Measurements from ENCODE around the gene SCCPDH. TPM values are rescaled to one million over a fixed set of nuclear protein-coding genes. Genes with fewer than 3 reads are reported as not detected.
A peak's percentile ranks its signal among the peaks of the same experiment; 100 is the strongest.

Gene SCCPDH
- total and polyA plus RNA-seq, 3 donors from 2014 or later = 103 to 289 (median 132) TPM

DNA sequence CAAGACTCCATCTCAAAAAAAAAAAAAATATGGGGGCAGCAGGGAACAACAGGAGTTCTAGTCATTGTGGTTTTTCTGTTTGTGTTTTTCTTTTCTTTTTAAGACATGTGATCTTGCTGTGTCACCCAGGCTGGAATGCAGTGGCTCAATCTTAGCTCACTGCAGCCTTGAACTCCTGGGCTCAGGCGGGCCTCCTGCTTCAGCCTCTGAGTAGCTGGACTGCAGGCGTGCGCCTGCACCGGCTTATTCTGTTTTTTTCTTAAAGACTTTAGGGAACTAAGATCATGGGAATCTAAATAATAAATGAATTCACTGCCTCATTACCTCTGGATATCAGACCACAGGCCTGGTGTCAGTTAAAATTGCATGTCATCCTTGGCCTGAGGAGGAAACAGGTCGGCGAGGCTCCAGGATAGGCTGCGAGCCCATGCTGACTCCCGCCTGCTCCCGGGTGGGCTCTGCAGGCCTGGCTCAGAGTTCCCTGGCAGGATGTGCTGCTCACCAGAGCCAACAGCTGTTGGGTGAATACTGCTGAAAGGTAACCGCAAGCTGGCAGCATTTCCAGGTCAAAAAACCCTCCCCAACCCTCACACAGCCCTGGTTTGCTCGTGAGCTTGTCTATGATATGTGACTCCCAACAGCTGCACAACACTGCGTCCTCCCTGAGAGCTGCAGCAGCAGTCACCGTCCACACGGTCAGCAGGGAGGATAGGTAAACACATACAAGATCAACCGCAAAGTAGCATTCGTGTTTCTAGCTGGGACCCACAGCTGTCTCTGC, 58.1 kb downstream of the SCCPDH start:
- H3K4me1 ChIP-seq = peaks cover 8% of the 10 kb centered on the region
- no peaks in the 10 kb centered on the region for H3K27me3 ChIP-seq
- no peaks in the 10 kb centered on the region for H3K9me3 ChIP-seq
- WGBS, 2 donors = 41 to 48% methylated on average over 16 of the region's 16 CpGs
- peak; percentile 57 for DNase-seq
- H3K27ac ChIP-seq = peak overlapping the region; percentile 32 to 50
- no peak for TF ChIP-seq POLR2A (IDR thresholded peaks at IDR 0.05)
- TF ChIP-seq, protein P1, sequence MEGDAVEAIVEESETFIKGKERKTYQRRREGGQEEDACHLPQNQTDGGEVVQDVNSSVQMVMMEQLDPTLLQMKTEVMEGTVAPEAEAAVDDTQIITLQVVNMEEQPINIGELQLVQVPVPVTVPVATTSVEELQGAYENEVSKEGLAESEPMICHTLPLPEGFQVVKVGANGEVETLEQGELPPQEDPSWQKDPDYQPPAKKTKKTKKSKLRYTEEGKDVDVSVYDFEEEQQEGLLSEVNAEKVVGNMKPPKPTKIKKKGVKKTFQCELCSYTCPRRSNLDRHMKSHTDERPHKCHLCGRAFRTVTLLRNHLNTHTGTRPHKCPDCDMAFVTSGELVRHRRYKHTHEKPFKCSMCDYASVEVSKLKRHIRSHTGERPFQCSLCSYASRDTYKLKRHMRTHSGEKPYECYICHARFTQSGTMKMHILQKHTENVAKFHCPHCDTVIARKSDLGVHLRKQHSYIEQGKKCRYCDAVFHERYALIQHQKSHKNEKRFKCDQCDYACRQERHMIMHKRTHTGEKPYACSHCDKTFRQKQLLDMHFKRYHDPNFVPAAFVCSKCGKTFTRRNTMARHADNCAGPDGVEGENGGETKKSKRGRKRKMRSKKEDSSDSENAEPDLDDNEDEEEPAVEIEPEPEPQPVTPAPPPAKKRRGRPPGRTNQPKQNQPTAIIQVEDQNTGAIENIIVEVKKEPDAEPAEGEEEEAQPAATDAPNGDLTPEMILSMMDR (IDR thresholded peaks at IDR 0.05) = no peak
- intact Hi-C loops (cut with DNase I; ENCODE audit: low total_unique reads) = no loop called here
- H3K4me3 ChIP-seq = no peak overlapping the region
- H3K36me3 ChIP-seq (ENCODE audit: low read depth, missing control alignments) = no peaks in the 10 kb centered on the region

DNA sequence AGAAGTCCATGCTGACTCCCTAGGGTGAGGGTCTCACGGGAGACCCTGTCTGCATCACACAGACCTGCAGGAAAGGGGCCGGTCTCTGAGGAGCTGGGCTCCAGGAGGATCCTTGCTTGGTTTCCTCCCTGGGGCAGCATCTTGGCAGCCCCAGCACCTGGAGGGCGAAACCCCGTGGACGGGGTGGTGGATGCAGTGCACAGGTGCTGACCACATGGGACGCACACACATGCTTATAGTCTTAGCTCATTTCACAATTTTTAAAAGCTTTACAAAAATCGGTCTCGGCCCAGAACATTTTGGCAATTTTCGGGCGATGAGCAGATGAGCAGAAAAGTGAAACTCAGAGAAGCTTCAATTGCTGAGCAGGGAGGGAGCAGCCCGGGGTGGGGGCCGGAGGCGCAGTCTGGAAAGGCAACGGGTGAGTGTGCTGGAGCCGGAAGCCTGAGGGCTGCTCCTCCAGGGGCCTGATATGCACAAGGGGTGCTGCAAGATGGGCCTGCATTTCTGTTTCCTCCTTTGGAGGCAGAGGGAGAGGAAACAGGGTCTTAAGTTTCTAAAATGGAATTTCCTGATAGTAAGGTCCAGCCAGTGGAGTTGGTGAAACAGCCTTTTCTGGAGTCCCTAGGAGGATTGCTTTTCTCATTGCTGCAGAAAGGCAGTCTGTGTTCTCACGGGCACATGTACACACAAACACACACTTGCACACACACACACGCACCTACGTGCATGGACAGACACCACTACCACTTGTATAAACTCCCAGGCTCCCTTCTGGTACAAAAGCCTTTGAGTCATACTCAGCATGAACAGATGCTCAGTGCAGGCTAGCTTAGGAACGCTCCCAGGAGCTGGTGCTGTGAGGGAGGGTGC, 60.6 kb downstream of the SCCPDH start:
- no peaks in the 10 kb centered on the region for H3K9me3 ChIP-seq
- no peak overlapping the region for H3K27ac ChIP-seq
- no peak for DNase-seq
- no peaks in the 10 kb centered on the region for H3K36me3 ChIP-seq (ENCODE audit: low read depth, missing control alignments)
- no peaks in the 10 kb centered on the region for H3K27me3 ChIP-seq
- WGBS, 2 donors = 55 to 68% methylated on average over 18 to 19 of the region's 19 CpGs
- intact Hi-C loops (cut with DNase I; ENCODE audit: low total_unique reads) = no loop called here
- H3K4me1 ChIP-seq = peaks cover 19% of the 10 kb centered on the region
- TF ChIP-seq, protein P1 (IDR thresholded peaks at IDR 0.05) = no peak
- TF ChIP-seq POLR2A (IDR thresholded peaks at IDR 0.05) = no peak
- H3K4me3 ChIP-seq = no peak overlapping the region

GRCh38 chr1:246785494-246786111, 61.4 kb downstream of the SCCPDH start:
- H3K27ac ChIP-seq = no peak overlapping the region
- 74 to 82% methylated on average over 15 to 18 of the region's 18 CpGs for WGBS, 2 donors
- TF ChIP-seq, protein P1 (IDR thresholded peaks at IDR 0.05) = no peak
- TF ChIP-seq POLR2A (IDR thresholded peaks at IDR 0.05) = no peak
- no peak for DNase-seq
- no peaks in the 10 kb centered on the region for H3K9me3 ChIP-seq
- no peaks in the 10 kb centered on the region for H3K36me3 ChIP-seq (ENCODE audit: low read depth, missing control alignments)
- peaks cover 19% of the 10 kb centered on the region for H3K4me1 ChIP-seq
- intact Hi-C loops (cut with DNase I; ENCODE audit: low total_unique reads) = no loop called here
- no peaks in the 10 kb centered on the region for H3K27me3 ChIP-seq
- no peak overlapping the region for H3K4me3 ChIP-seq

DNA sequence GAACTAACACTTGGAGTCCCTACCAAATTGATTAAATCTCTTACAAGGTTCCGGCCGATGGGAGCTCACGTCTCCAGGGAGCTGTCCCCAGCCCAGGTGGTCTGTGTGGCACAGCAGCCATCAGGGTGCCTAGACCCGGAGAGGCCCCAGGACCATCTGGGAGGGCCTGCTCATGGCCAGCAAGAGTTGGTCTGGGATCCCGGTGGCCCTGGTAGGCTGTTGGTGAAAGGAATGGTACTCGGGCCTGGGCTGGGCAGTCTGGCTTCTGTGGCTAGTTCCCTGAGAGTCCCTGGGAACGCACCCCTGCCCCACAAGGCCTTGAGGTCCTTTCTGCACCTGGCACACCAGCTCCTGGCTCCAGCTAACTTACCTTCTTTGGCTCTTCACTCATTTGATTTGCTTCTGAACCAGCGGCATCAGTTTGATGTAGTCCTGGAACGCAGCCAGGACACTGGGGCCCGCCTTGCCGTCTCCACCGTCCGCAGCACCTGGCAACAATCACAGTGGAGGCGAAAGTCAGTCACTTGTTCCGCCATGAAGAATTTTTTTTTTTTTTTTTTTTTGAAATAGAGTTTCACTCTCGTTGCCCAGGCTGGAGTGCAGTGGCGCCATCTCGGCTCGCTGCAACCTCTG, 62.5 kb downstream of the SCCPDH start:
- Histone ChIP-seq H3K27ac (no peak overlapping the region), H3K4me3 (no peak overlapping the region), H3K9me3 (no peaks in the 10 kb centered on the region), H3K27me3 (no peaks in the 10 kb centered on the region), H3K36me3 (ENCODE audit: low read depth, missing control alignments) (no peaks in the 10 kb centered on the region), H3K4me1 (peaks cover 19% of the 10 kb centered on the region)
- intact Hi-C loops (cut with DNase I; ENCODE audit: low total_unique reads) = no loop called here
- 74 to 77% methylated on average over 12 to 19 of the region's 19 CpGs for WGBS, 2 donors
- no peak for TF ChIP-seq POLR2A (IDR thresholded peaks at IDR 0.05)
- TF ChIP-seq, protein P1 (IDR thresholded peaks at IDR 0.05) = no peak
- DNase-seq = no peak

Measured in testis (tissue), 3 donors.